Trophoblast cell (in vitro differentiated cells and primary cell): ENCODE results near the gene GRP.

Source experiments
- DNase-seq, 2 donors: peaks; one replicate each; pipeline ENCODE4 v3.0.0-alpha.2; 2016
- H2AFZ ChIP-seq: 2 replicates; pipeline ENCODE4 v1.6.1; 2013; ENCODE audit warnings: low read length, moderate library complexity, mild to moderate bottlenecking; ENCODE audit not compliant: insufficient read depth, poor library complexity
- H2AK5ac ChIP-seq: 2 replicates; pipeline ENCODE4 v1.6.1; 2013; ENCODE audit warnings: mild to moderate bottlenecking, low read length
- H2BK120ac ChIP-seq: 2 replicates; pipeline ENCODE4 v1.6.1; 2013; ENCODE audit warnings: low read length, mild to moderate bottlenecking, moderate library complexity; ENCODE audit not compliant: insufficient read depth, poor library complexity
- H2BK12ac ChIP-seq: 2 replicates; pipeline ENCODE4 v1.6.1; 2013; ENCODE audit warnings: mild to moderate bottlenecking, low read length, moderate library complexity
- H2BK5ac ChIP-seq: 2 replicates; pipeline ENCODE4 v1.6.1; 2013; ENCODE audit warnings: low read length, low read depth, moderate library complexity, mild to moderate bottlenecking; ENCODE audit not compliant: poor library complexity
- H3K14ac ChIP-seq: 2 replicates; pipeline ENCODE4 v1.6.1; 2013; ENCODE audit warnings: mild to moderate bottlenecking, low read length
- H3K18ac ChIP-seq: 2 replicates; pipeline ENCODE4 v1.6.1; 2013; ENCODE audit warnings: mild to moderate bottlenecking, low read length
- H3K23ac ChIP-seq: 2 replicates; pipeline ENCODE4 v1.6.1; 2013; ENCODE audit warnings: low read length
- H3K27ac ChIP-seq: 2 replicates; pipeline ENCODE4 v1.5.1; 2013; ENCODE audit warnings: low read depth, mild to moderate bottlenecking, inconsistent platforms, low read length, moderate library complexity
- H3K27me3 ChIP-seq: 2 replicates; pipeline ENCODE4 v1.6.1; 2013; ENCODE audit warnings: inconsistent platforms, mild to moderate bottlenecking, low read length, moderate library complexity; ENCODE audit not compliant: insufficient read depth
- H3K36me3 ChIP-seq, 2 experiments: 1 replicate in 1 of 2; 2 replicates in 1 of 2; pipeline ENCODE4 v1.6.1; 2013; ENCODE audit warnings: low read length in 2 of 2, mild to moderate bottlenecking in 2 of 2, moderate library complexity in 1 of 2; ENCODE audit not compliant: insufficient read depth in 2 of 2, control insufficient read depth in 1 of 2
- H3K4ac ChIP-seq: 2 replicates; pipeline ENCODE4 v1.6.1; 2013; ENCODE audit warnings: low read depth, mild to moderate bottlenecking, low read length, moderate library complexity
- H3K4me1 ChIP-seq, 2 experiments: 1 replicate in 1 of 2; 2 replicates in 1 of 2; pipeline ENCODE4 v1.6.1; 2013; ENCODE audit warnings: low read length in 2 of 2, mild to moderate bottlenecking in 2 of 2, moderate library complexity in 1 of 2; ENCODE audit not compliant: insufficient read depth in 2 of 2, control insufficient read depth in 1 of 2
- H3K4me2 ChIP-seq: 2 replicates; pipeline ENCODE4 v1.6.1; 2013; ENCODE audit warnings: inconsistent platforms, mild to moderate bottlenecking, low read length, moderate library complexity
- H3K4me3 ChIP-seq: 2 replicates; pipeline ENCODE4 v1.5.1; 2013; ENCODE audit warnings: mild to moderate bottlenecking, low read depth, low read length, inconsistent platforms
- H3K79me1 ChIP-seq: one replicate; pipeline ENCODE4 v1.6.1; 2013; ENCODE audit warnings: low read length
- H3K79me2 ChIP-seq: 2 replicates; pipeline ENCODE4 v1.6.1; 2013; ENCODE audit warnings: low read length, mild to moderate bottlenecking; ENCODE audit not compliant: control insufficient read depth, insufficient read depth, poor library complexity
- H3K9ac ChIP-seq: 2 replicates; pipeline ENCODE4 v1.6.1; 2013; ENCODE audit warnings: mild to moderate bottlenecking, low read length
- H3K9me3 ChIP-seq: 2 replicates; pipeline ENCODE4 v1.6.1; 2013; ENCODE audit warnings: low read depth, mild to moderate bottlenecking, control low read depth, inconsistent platforms, low read length; ENCODE audit not compliant: insufficient read depth
- H4K12ac ChIP-seq: 2 replicates; pipeline ENCODE4 v1.6.1; 2013; ENCODE audit warnings: low read depth, mild to moderate bottlenecking, low read length, moderate library complexity
- H4K8ac ChIP-seq: 2 replicates; pipeline ENCODE4 v1.6.1; 2013; ENCODE audit warnings: low read depth, mild to moderate bottlenecking, low read length, moderate library complexity
- H4K91ac ChIP-seq: one replicate; pipeline ENCODE4 v1.6.1; 2013; ENCODE audit warnings: low read depth, mild to moderate bottlenecking, low read length, moderate library complexity
- WGBS: extraction: QIAGEN DNeasy Blood & Tissue Kit; methylation state at CpG from one replicate; pipeline ENCODE4 v1.1.7; 2013; ENCODE audit warnings: missing lambda C conversion rate; ENCODE audit not compliant: insufficient read length, insufficient coverage; ENCODE audit errors: extremely low coverage; 5-methylcytosine and 5-hydroxymethylcytosine counted together

GRP gene

GRCh38 chr18:59218018-59218417 lies 1.9 kb upstream of the GRP start:
- Histone ChIP-seq H3K4me3 (no peak overlapping the region), H4K91ac (no peak overlapping the region), H3K27me3 (peaks cover 41% of the 10 kb centered on the region), H3K4me2 (no peak overlapping the region), H2BK120ac (no peak overlapping the region), H4K8ac (no peak overlapping the region), H2BK5ac (no peak overlapping the region), H3K9me3 (no peaks in the 10 kb centered on the region), H3K18ac (no peak overlapping the region), H3K23ac (no peak overlapping the region), H3K9ac (no peak overlapping the region), H3K79me2 (no peaks in the 10 kb centered on the region), H3K14ac (no peak overlapping the region), H2AFZ (no peak overlapping the region), H3K36me3 (no peaks in the 10 kb centered on the region), H3K4me1 (no peaks in the 10 kb centered on the region), H3K79me1 (no peaks in the 10 kb centered on the region), H2BK12ac (no peak overlapping the region), H3K4ac (no peak overlapping the region), H4K12ac (no peak overlapping the region), H3K27ac (no peak overlapping the region), H2AK5ac (no peak overlapping the region)
- no CpG with 5 or more reads among the region's 6 CpGs for WGBS
- no peak for DNase-seq

- no peak overlapping the region for H3K18ac ChIP-seq
- no peak overlapping the region for H2AK5ac ChIP-seq
- H3K23ac ChIP-seq = no peak overlapping the region
- no peaks in the 10 kb centered on the region for H3K9me3 ChIP-seq
- WGBS = no CpG with 5 or more reads among the region's 46 CpGs
- H3K4me1 ChIP-seq = no peaks in the 10 kb centered on the region
- H3K79me2 ChIP-seq = no peaks in the 10 kb centered on the region
- H3K4ac ChIP-seq = no peak overlapping the region
- no peak overlapping the region for H2AFZ ChIP-seq
- H2BK120ac ChIP-seq = no peak overlapping the region
- H4K12ac ChIP-seq = no peak overlapping the region
- H3K27me3 ChIP-seq = peaks cover 47% of the 10 kb centered on the region
- H3K27ac ChIP-seq = no peak overlapping the region
- no peak overlapping the region for H4K91ac ChIP-seq
- peak overlapping the region; percentile 48 for H3K4me2 ChIP-seq
- H3K4me3 ChIP-seq = no peak overlapping the region
- H3K36me3 ChIP-seq = no peaks in the 10 kb centered on the region
- H4K8ac ChIP-seq = no peak overlapping the region
- H3K79me1 ChIP-seq = no peaks in the 10 kb centered on the region
- DNase-seq = no peak
- no peak overlapping the region for H2BK12ac ChIP-seq
- H2BK5ac ChIP-seq = no peak overlapping the region
- no peak overlapping the region for H3K9ac ChIP-seq
- no peak overlapping the region for H3K14ac ChIP-seq
Measured at GRCh38 chr18:59220164-59220783, 316 bp downstream of the GRP start.

- H4K8ac ChIP-seq = no peak overlapping the region
- peak overlapping the region; percentile 48 for H3K4me2 ChIP-seq
- no peak for DNase-seq
- H4K91ac ChIP-seq = no peak overlapping the region
- H3K4me1 ChIP-seq = no peaks in the 10 kb centered on the region
- no peak overlapping the region for H3K14ac ChIP-seq
- no peak overlapping the region for H3K4me3 ChIP-seq
- H3K23ac ChIP-seq = no peak overlapping the region
- H2AFZ ChIP-seq = no peak overlapping the region
- no peak overlapping the region for H3K27ac ChIP-seq
- WGBS = no CpG with 5 or more reads among the region's 47 CpGs
- H3K36me3 ChIP-seq = no peaks in the 10 kb centered on the region
- no peak overlapping the region for H3K9ac ChIP-seq
- no peak overlapping the region for H3K4ac ChIP-seq
- no peaks in the 10 kb centered on the region for H3K79me2 ChIP-seq
- H3K18ac ChIP-seq = no peak overlapping the region
- no peaks in the 10 kb centered on the region for H3K79me1 ChIP-seq
- H3K9me3 ChIP-seq = no peaks in the 10 kb centered on the region
- H2BK120ac ChIP-seq = no peak overlapping the region
- peaks cover 47% of the 10 kb centered on the region for H3K27me3 ChIP-seq
- H2AK5ac ChIP-seq = no peak overlapping the region
- no peak overlapping the region for H4K12ac ChIP-seq
- no peak overlapping the region for H2BK12ac ChIP-seq
- H2BK5ac ChIP-seq = no peak overlapping the region
Measured at GRCh38 chr18:59220784-59221765, 1.1 kb downstream of the GRP start.

DNA sequence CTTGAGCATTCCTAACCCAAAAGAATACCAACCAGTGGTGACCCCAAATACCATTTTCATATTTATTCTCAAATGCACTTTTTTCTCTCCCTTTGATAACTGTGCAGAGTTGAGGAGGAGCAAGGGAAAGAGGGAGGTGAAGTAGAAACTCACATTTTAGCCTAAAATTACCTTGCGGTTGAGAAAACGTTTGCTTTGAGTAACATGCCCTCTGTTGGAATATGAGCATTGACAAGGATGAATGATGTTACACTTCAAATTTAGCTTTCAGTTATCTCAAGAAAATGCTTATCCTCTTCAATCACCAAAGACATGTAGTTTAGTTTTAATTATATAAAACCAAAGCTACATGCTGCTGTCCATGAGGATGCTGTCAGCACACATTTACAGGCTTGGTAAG lies 2.4 kb downstream of the GRP start:
- H3K4ac ChIP-seq = no peak overlapping the region
- no peak for DNase-seq
- no peak overlapping the region for H2AFZ ChIP-seq
- H3K79me1 ChIP-seq = no peaks in the 10 kb centered on the region
- H4K8ac ChIP-seq = no peak overlapping the region
- peaks cover 47% of the 10 kb centered on the region for H3K27me3 ChIP-seq
- no peak overlapping the region for H3K4me3 ChIP-seq
- no peaks in the 10 kb centered on the region for H3K79me2 ChIP-seq
- H2AK5ac ChIP-seq = no peak overlapping the region
- H2BK5ac ChIP-seq = no peak overlapping the region
- H2BK120ac ChIP-seq = no peak overlapping the region
- no peak overlapping the region for H3K14ac ChIP-seq
- no peaks in the 10 kb centered on the region for H3K4me1 ChIP-seq
- no peak overlapping the region for H3K27ac ChIP-seq
- H2BK12ac ChIP-seq = no peak overlapping the region
- no peak overlapping the region for H3K9ac ChIP-seq
- no peak overlapping the region for H3K4me2 ChIP-seq
- no peak overlapping the region for H4K12ac ChIP-seq
- no peaks in the 10 kb centered on the region for H3K36me3 ChIP-seq
- H3K9me3 ChIP-seq = no peaks in the 10 kb centered on the region
- no peak overlapping the region for H4K91ac ChIP-seq
- no peak overlapping the region for H3K23ac ChIP-seq
- WGBS = no CpG with 5 or more reads among the region's 2 CpGs
- no peak overlapping the region for H3K18ac ChIP-seq
